Endothelial cell of umbilical vein (primary cell): Measurements from ENCODE around the gene PAQR4.

Experiments
- CTCF ChIP-seq, 2 donors: IDR thresholded peaks; 1 replicate in 1 of 2; 2 replicates in 1 of 2; pipeline ENCODE4 v1.5.1; 2011; ENCODE audit warnings: low read length in 2 of 2, mild to moderate bottlenecking in 2 of 2, moderate library complexity in 2 of 2, control low read depth in 1 of 2, inconsistent platforms in 1 of 2, low read depth in 1 of 2; ENCODE audit not compliant: insufficient read depth in 1 of 2; ENCODE audit errors: extremely low read depth in 1 of 2
- POLR2A ChIP-seq: IDR thresholded peaks from 2 replicates; pipeline ENCODE4 v1.6.1; 2012; ENCODE audit warnings: low read depth, mild to moderate bottlenecking, control low read depth, low read length
- POLR2AphosphoS5 ChIP-seq: IDR thresholded peaks from 2 replicates; pipeline ENCODE4 v1.6.1; 2012; ENCODE audit warnings: low read depth, mild to moderate bottlenecking, control low read depth, low read length, moderate library complexity; ENCODE audit not compliant: insufficient read depth

- TF ChIP-seq CTCF (IDR thresholded peaks at IDR 0.05; ENCODE audit: extremely low read depth in 1 of 2, insufficient read depth in 1 of 2, low read depth in 1 of 2, low read length in 2 of 2): peak; percentile 83 to 94
- no peak for TF ChIP-seq POLR2AphosphoS5
- no peak for TF ChIP-seq POLR2A
Observed at GRCh38 chr16:2927010-2927646, 42.0 kb upstream of the PAQR4 start.
